Esophagus muscularis mucosa (tissue), 4 donors: ENCODE results near the gene LMO2. TPM values are rescaled to one million over a fixed set of nuclear protein-coding genes. Genes with fewer than 3 reads are reported as not detected.

ENCODE experiments used
- DNase-seq: peaks from one replicate; pipeline ENCODE4 v3.0.0-alpha.2; 2017; ENCODE audit errors: extremely low spot score
- H3K27ac ChIP-seq, 4 donors: fragments of 200-600 bp; sonication (generic); replicated peaks in 1 of 4; 1 replicate in 3 of 4; 2 replicates in 1 of 4; pipeline ENCODE4 v1.5.1; 2016 to 2019; ENCODE audit warnings: mild to moderate bottlenecking in 1 of 4
- H3K27me3 ChIP-seq, 4 donors: fragments of 200-600 bp; sonication (generic); one replicate each; pipeline versions ENCODE4 v1.5.1 to v1.6.0; 2016 to 2019
- H3K36me3 ChIP-seq, 4 donors: fragments of 200-600 bp; sonication (generic); one replicate each; pipeline ENCODE4 v1.5.1; 2016 to 2019
- H3K4me1 ChIP-seq, 4 donors: fragments of 200-600 bp; sonication (generic); one replicate each; pipeline ENCODE4 v1.5.1; 2016 to 2019
- H3K4me3 ChIP-seq, 4 donors: fragments of 200-600 bp; sonication (generic); 1 replicate in 2 of 4; 2 replicates in 2 of 4; pipeline ENCODE4 v1.5.1; 2016 to 2019; ENCODE audit warnings: mild to moderate bottlenecking in 4 of 4, moderate library complexity in 1 of 4
- H3K9me3 ChIP-seq, 4 donors: fragments of 200-600 bp; sonication (generic); 1 replicate in 3 of 4; 2 replicates in 1 of 4; pipeline ENCODE4 v1.5.1; 2016 to 2019
- CTCF ChIP-seq, 3 experiments: fragments of 200-600 bp in 2 of 3; fragments of 450-650 bp in 1 of 3; sonication (generic) in 2 of 3; IDR thresholded peaks; one replicate each; pipeline ENCODE4 v1.5.1; 2017 to 2019; ENCODE audit warnings: antibody characterized with exemption in 3 of 3, mild to moderate bottlenecking in 2 of 3, moderate library complexity in 1 of 3
- EP300 ChIP-seq: sonication (generic); formaldehyde crosslinking; IDR thresholded peaks from one replicate; pipeline ENCODE4 v1.6.1; 2017; ENCODE audit warnings: antibody characterized with exemption
- POLR2A ChIP-seq: fragments of 450-650 bp; IDR thresholded peaks from one replicate; pipeline ENCODE4 v1.6.1; 2017; ENCODE audit warnings: antibody characterized with exemption, moderate library complexity, mild to moderate bottlenecking, low read depth
- POLR2AphosphoS5 ChIP-seq, 2 donors: sonication (generic); formaldehyde crosslinking; IDR thresholded peaks; one replicate each; pipeline ENCODE4 v1.6.1; 2017; ENCODE audit warnings: antibody characterized with exemption in 2 of 2
- whole genome bisulfite sequencing: methylation state at CpG from one replicate; pipeline ENCODE4 v1.1.5; 2018; 5-methylcytosine and 5-hydroxymethylcytosine counted together
- intact Hi-C: fragments of 100-400 bp; cut with DNase I; formaldehyde crosslinking; loops from one replicate; pipeline ENCODE4 v1.15.1; 2023
- total RNA-seq, 4 donors: library from RNA; depleted of rRNA; stranded (reverse); fragments of >200 nt; gene quantifications; one replicate each; pipeline versions ENCODE4 v1.1.0 to v1.2.1, GENCODE V29; 2016

Gene LMO2
- total RNA-seq, 4 donors from 2014 or later: 13.3 to 20.2 (median 15.5) TPM

DNA sequence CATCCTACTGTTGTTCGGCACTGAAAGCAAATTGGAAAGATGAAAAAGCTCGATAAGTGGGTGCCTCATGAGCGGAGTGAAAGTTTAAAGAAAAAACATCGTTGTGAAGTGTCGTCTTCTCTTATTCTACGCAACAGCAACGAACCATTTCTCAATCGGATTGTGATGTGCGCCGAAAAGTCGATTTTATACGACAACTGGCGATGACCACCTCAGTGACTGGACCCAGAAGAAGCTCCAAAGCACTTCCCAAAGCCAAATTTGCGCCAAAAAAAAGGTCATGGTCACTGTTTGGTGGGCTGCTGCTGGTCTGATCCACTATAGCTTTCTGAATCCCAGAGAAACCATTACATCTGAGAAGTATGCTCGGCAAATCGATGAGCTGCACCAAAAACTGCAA, 59.2 kb downstream of the LMO2 start:
- peaks cover 7 to 16% (median 10%) of the 10 kb centered on the region in 4 donors for H3K4me1 ChIP-seq
- H3K4me3 ChIP-seq: no peak overlapping the region
- TF ChIP-seq EP300: no peak
- no peak for TF ChIP-seq POLR2AphosphoS5 (IDR thresholded peaks at IDR 0.05)
- TF ChIP-seq CTCF (IDR thresholded peaks at IDR 0.05): no peak
- no peak for TF ChIP-seq POLR2A
- H3K9me3 ChIP-seq: no peaks in the 10 kb centered on the region
- intact Hi-C loops: no loop called here
- H3K27ac ChIP-seq: no peak overlapping the region
- H3K27me3 ChIP-seq: peaks cover 0 to 64% (median 16%) of the 10 kb centered on the region in 4 donors
- DNase-seq: no peak
- 90% methylated on average over 16 of the region's 16 CpGs for WGBS
- no peaks in the 10 kb centered on the region for H3K36me3 ChIP-seq

- no peak overlapping the region for H3K4me3 ChIP-seq
- no peaks in the 10 kb centered on the region for H3K36me3 ChIP-seq
- peaks cover 7 to 16% (median 10%) of the 10 kb centered on the region in 4 donors for H3K4me1 ChIP-seq
- DNase-seq: no peak
- peaks cover 0 to 74% (median 16%) of the 10 kb centered on the region in 4 donors for H3K27me3 ChIP-seq
- intact Hi-C loops: no loop called here
- no peaks in the 10 kb centered on the region for H3K9me3 ChIP-seq
- H3K27ac ChIP-seq: no peak overlapping the region
- TF ChIP-seq POLR2A (no peak), EP300 (no peak), CTCF (IDR thresholded peaks at IDR 0.05) (no peak), POLR2AphosphoS5 (IDR thresholded peaks at IDR 0.05) (no peak)
- WGBS: 60% methylated on average over 6 of the region's 6 CpGs
Measured at GRCh38 chr11:33830903-33831648, 60.8 kb downstream of the LMO2 start.

- H3K27ac ChIP-seq: no peak overlapping the region
- no peaks in the 10 kb centered on the region for H3K36me3 ChIP-seq
- 21% methylated on average over 10 of the region's 10 CpGs for WGBS
- peaks cover 0 to 79% (median 16%) of the 10 kb centered on the region in 4 donors for H3K27me3 ChIP-seq
- peaks cover 7 to 16% (median 10%) of the 10 kb centered on the region in 4 donors for H3K4me1 ChIP-seq
- peak overlapping the region; percentile 48 to 58 (median 54) for H3K4me3 ChIP-seq
- H3K9me3 ChIP-seq: no peaks in the 10 kb centered on the region
- no peak for DNase-seq
- intact Hi-C loops: loop anchor here (2.0 to 5.0 kb wide), 2 partner anchors 21 to 467 kb away; no protein-coding TSS in a partner anchor
- TF ChIP-seq POLR2AphosphoS5 (IDR thresholded peaks at IDR 0.05) (no peak), CTCF (IDR thresholded peaks at IDR 0.05) (peak; percentile 70 to 83 (median 79)), EP300 (no peak), POLR2A (no peak)
Measured at GRCh38 chr11:33829430-33830141, 62.3 kb downstream of the LMO2 start.

- H3K4me1 ChIP-seq: peaks cover 7 to 16% (median 10%) of the 10 kb centered on the region in 4 donors
- peak overlapping the region; percentile 48 to 58 (median 54) for H3K4me3 ChIP-seq
- peaks cover 0 to 79% (median 16%) of the 10 kb centered on the region in 4 donors for H3K27me3 ChIP-seq
- H3K27ac ChIP-seq: no peak overlapping the region
- TF ChIP-seq CTCF (IDR thresholded peaks at IDR 0.05): no peak
- no peak for TF ChIP-seq POLR2AphosphoS5 (IDR thresholded peaks at IDR 0.05)
- TF ChIP-seq EP300: no peak
- no peak for TF ChIP-seq POLR2A
- no peak for DNase-seq
- 13% methylated on average over 32 of the region's 56 CpGs for WGBS
- no peaks in the 10 kb centered on the region for H3K9me3 ChIP-seq
- no peaks in the 10 kb centered on the region for H3K36me3 ChIP-seq
- intact Hi-C loops: loop anchor here (2.0 to 5.0 kb wide), 2 partner anchors 20 to 467 kb away; no protein-coding TSS in a partner anchor
Measured at GRCh38 chr11:33828604-33829429, 63.1 kb downstream of the LMO2 start.
